Stimulated activated naive CD8-positive, alpha-beta T cell treated with anti-CD3 and anti-CD28 coated beads, Interleukin-15, amount 100 ng/mL, for 72 hours (primary cell): ENCODE data around the gene YBX2.

Experiments used
- ATAC-seq: fragments of 150-1000 bp; cut with Tn5 transposase; 2 replicates; pipeline ENCODE4 v1.10.0; 2021; ENCODE audit warnings: mild to moderate bottlenecking, moderate library complexity
- DNase-seq, 2 donors: peaks; one replicate each; pipeline ENCODE4 v3.0.0; 2021 to 2022
- H3K27ac Mint-ChIP-seq, 2 donors: one replicate each; pipeline ENCODE4 v1.8.0; 2022; ENCODE audit warnings: mild to moderate bottlenecking in 2 of 2, mixed read lengths in 2 of 2, moderate library complexity in 2 of 2
- H3K27me3 Mint-ChIP-seq: one replicate; pipeline ENCODE4 v1.8.0; 2022; ENCODE audit warnings: mixed read lengths
- H3K4me1 Mint-ChIP-seq: one replicate; pipeline ENCODE4 v1.8.0; 2022; ENCODE audit warnings: mild to moderate bottlenecking, mixed read lengths
- H3K4me3 Mint-ChIP-seq, 2 donors: one replicate each; pipeline ENCODE4 v1.8.0; 2022; ENCODE audit warnings: mild to moderate bottlenecking in 2 of 2, mixed read lengths in 2 of 2, moderate library complexity in 1 of 2
- H3K9me3 Mint-ChIP-seq, 2 donors: one replicate each; pipeline ENCODE4 v1.8.0; 2022; ENCODE audit warnings: mixed read lengths in 2 of 2

Gene YBX2

DNA sequence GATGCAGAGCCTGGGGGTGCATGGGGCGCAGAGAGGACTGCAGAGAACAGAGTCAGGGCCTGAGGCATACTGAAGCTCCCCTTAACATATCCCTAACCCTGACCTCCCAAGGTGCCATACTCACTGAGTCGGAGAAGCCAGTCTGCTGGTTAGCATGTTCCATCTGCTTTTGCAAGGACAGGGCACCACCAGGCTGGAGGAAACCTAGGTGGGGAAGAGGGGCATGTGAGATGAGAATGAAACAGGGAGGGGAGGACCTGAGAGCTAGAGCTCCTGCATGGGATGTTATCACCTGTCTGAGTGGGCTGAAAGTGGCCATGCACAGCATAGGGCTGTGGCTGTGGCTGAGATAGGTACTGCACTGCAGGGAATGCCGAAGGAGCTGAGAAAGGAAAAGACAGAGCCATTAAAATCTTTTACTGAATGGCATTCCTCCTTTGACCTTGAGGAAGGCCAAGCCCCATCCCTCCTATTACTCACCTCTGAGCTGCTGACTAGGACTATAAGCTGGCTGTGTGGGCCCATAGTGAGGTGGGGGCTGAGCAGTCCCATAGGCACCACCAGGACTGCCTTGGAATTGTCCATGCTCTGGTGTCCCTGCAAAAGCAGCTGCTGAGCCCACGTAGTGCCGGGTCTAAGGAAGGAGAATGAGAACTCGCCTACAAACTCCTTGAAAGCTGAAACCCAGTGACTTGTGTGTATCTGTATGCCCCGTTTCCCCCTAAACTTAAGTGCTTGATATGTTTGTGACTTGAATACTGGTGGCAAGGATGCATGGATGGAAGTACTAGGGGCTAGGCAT is 18.9 kb upstream of the YBX2 start:
- Mint-ChIP-seq H3K27me3 (no peaks in the 10 kb centered on the region), H3K4me1 (peaks cover 74% of the 10 kb centered on the region), H3K4me3 (peak overlapping the region; percentile 89 to 95), H3K9me3 (no peaks in the 10 kb centered on the region), H3K27ac (peak overlapping the region in 1 of 2 donors; percentile 67)
- no peak for ATAC-seq
- DNase-seq, result no peak

- H3K27me3 Mint-ChIP-seq, result no peaks in the 10 kb centered on the region
- DNase-seq, result no peak
- no peak for ATAC-seq
- H3K4me1 Mint-ChIP-seq, result peaks cover 74% of the 10 kb centered on the region
- H3K9me3 Mint-ChIP-seq, result no peaks in the 10 kb centered on the region
- H3K27ac Mint-ChIP-seq, result peak overlapping the region in 1 of 2 donors; percentile 67
- H3K4me3 Mint-ChIP-seq, result peak overlapping the region in 1 of 2 donors; percentile 40
These were observed 18.1 kb upstream of the YBX2 start for GRCh38 chr17:7312432-7313087.

DNA sequence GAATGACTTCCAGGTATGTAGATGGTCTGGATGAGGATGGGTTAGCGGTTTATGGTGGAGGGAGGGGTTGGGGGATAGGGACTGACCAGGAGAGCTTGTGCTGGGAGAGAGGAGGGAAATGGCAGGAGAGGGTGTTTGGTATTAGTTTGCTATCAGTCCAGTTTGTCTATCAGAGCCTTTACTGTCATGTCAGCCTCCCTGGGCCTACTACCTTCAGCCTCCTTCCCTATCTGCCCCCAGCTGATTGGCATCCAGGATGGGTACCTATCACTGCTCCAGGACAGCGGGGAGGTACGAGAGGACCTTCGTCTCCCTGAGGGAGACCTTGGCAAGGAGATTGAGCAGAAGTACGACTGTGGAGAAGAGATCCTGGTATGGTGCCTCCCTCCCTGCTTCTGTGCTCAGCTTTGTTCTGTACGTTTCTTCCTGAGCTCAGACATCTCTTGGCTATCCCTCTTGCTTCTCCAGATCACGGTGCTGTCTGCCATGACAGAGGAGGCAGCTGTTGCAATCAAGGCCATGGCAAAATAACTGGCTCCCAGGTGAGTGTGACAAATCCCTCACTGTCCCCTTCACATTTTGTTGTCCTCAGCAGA is 16.8 kb upstream of the YBX2 start:
- ATAC-seq (no peak), DNase-seq (no peak)
- H3K27me3 Mint-ChIP-seq, result no peaks in the 10 kb centered on the region
- peak overlapping the region; percentile 54 to 85 for H3K4me3 Mint-ChIP-seq
- H3K9me3 Mint-ChIP-seq, result no peaks in the 10 kb centered on the region
- H3K27ac Mint-ChIP-seq, result peak overlapping the region; percentile 45 to 69
- H3K4me1 Mint-ChIP-seq, result peaks cover 70% of the 10 kb centered on the region

GRCh38 chr17:7309628-7310027 is 15.2 kb upstream of the YBX2 start:
- H3K4me1 Mint-ChIP-seq, result peaks cover 59% of the 10 kb centered on the region
- H3K27ac Mint-ChIP-seq, result peak overlapping the region in 1 of 2 donors; percentile 42
- ATAC-seq (no peak), DNase-seq (no peak)
- H3K9me3 Mint-ChIP-seq, result no peaks in the 10 kb centered on the region
- peak overlapping the region; percentile 85 to 86 for H3K4me3 Mint-ChIP-seq
- no peaks in the 10 kb centered on the region for H3K27me3 Mint-ChIP-seq

DNA sequence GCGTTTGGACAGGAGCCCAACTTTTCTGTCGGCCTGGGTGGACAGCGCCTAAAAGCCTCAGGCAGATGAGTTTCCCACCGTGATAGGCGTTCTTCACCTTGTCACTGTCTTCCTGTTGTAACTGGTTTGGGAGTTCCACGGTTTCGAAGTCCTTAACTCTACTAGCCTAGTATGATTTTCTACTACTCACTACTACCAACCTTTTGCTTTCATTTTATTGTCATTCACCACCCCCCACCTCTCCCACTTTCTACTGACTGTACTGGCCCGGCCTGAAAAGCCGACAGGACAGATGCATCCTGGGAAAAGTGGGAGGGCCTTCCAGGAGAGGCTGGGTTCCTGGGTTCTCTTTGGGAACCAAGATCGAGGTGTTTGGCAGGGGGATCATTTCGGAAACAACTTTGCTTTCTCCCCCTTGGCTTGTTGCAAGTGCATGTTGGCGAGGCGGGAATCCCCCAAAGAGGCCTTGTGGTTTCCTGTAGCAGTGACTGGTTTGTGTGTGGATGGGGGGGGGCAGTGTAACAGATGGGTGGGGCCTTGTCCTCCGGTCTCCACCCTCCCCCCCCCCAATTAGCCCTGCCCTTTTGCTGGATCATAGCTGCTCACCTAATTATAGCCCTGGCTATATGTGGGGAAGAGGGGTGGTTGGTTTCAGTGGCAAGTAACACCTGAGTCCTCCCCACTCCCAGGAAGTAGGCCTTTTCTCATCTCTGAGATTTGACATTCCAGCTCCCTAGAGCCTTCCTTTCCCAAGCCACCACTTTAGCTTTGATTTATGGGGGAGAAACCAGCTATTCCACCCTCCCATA is 14.4 kb upstream of the YBX2 start:
- H3K27ac Mint-ChIP-seq, result peak overlapping the region; percentile 90 to 98
- ATAC-seq, result peak; percentile 52
- no peaks in the 10 kb centered on the region for H3K9me3 Mint-ChIP-seq
- no peaks in the 10 kb centered on the region for H3K27me3 Mint-ChIP-seq
- peaks cover 51% of the 10 kb centered on the region for H3K4me1 Mint-ChIP-seq
- DNase-seq, result peak; percentile 80 to 90
- H3K4me3 Mint-ChIP-seq, result peak overlapping the region; percentile 85 to 86

DNA sequence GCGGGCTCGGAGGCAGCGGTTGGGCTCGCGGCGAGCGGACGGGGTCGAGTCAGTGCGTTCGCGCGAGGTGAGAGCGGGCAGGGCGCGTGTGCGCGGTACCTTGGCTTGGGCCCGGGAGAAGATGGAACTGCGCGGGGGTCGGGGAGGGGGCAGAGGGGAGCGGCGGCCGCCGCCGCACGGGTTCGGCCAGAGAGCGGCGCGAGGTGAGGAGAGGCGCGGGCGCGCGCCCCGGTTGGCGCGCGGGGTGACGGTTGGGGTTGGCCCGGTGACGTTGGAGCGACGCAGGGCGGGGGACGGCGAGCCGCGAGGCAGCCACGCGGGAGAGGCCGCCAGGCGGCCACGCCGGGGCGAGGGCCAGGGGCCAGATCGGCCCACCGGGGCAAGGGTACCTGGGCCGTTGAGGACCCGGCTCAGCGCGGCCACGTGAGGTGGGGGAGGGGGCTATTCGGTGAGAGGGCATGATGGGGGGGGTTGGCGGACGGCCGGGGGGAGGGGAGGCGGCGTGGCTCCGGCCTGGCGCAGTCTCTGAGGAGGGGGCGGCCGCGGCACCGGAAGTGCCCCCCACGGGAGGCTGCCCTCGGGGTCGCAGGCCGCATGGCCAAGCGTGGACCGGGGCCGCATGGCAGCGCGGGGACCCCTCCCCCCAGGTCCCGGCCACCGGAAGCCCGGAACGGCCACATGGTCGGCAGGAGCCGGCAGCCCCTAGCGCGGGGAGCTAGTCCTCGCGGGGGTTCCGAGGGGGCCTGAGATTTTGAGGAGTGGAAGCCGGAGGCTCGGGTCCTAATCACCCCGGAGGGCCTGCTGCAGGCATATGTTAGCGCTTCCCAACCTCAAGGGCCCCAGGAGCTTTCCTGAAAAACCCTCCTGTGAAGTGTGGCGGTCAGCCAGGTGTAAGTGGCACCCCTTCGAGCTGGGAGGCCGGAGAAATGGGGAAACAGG is 13.5 kb upstream of the YBX2 start:
- DNase-seq (peak; percentile 42 to 55), ATAC-seq (peak; percentile 24)
- H3K27ac Mint-ChIP-seq, result peak overlapping the region; percentile 97 to 98
- no peaks in the 10 kb centered on the region for H3K9me3 Mint-ChIP-seq
- H3K4me3 Mint-ChIP-seq, result peak overlapping the region; percentile 88 to 92
- H3K4me1 Mint-ChIP-seq, result peaks cover 42% of the 10 kb centered on the region
- H3K27me3 Mint-ChIP-seq, result no peaks in the 10 kb centered on the region

- H3K27me3 Mint-ChIP-seq, result no peaks in the 10 kb centered on the region
- peak within 1 kb of the TSS; percentile 97 to 98 for H3K27ac Mint-ChIP-seq
- peaks cover 34% of the 10 kb centered on the region for H3K4me1 Mint-ChIP-seq
- no peaks in the 10 kb centered on the region for H3K9me3 Mint-ChIP-seq
- peak; percentile 87 for ATAC-seq
- peak; percentile 100 for DNase-seq
- peak within 1 kb of the TSS; percentile 88 to 92 for H3K4me3 Mint-ChIP-seq
These were observed 12.7 kb upstream of the YBX2 start, which contains the start of gene EIF5A for GRCh38 chr17:7306911-7307685. Gene EIF5A, plus strand, starts transcription at chr17:7307628. Its CDS starts 2,008 bp downstream, at chr17:7309636.

DNA sequence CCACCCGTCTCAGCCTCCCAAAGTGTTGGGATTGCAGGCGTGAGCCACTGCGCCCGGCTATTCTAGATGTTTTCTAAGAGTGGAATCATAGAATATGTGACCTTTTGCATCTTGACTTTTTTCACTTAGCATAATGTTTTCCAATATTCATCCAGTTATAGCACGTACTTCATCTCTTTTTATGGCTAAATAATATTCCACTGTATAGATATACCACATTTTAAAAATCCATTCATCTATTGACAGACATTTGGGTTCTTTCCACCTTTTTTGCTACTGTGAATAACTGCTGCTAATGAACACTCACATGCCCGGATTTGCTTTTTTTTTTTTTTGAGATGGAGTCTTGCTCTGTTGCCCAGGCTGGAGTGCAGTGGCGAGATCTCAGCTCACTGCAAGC is 9.7 kb upstream of the YBX2 start:
- H3K4me3 Mint-ChIP-seq, result no peak overlapping the region
- H3K9me3 Mint-ChIP-seq, result no peaks in the 10 kb centered on the region
- DNase-seq (no peak), ATAC-seq (no peak)
- H3K27me3 Mint-ChIP-seq, result no peaks in the 10 kb centered on the region
- H3K27ac Mint-ChIP-seq, result no peak overlapping the region
- H3K4me1 Mint-ChIP-seq, result peaks cover 5% of the 10 kb centered on the region

- H3K27me3 Mint-ChIP-seq, result peaks cover 45% of the 10 kb centered on the region
- DNase-seq (peak; percentile 65 to 71), ATAC-seq (peak; percentile 16)
- H3K4me1 Mint-ChIP-seq, result peaks cover 32% of the 10 kb centered on the region
- H3K4me3 Mint-ChIP-seq, result peak overlapping the region; percentile 91 to 95
- no peak overlapping the region for H3K27ac Mint-ChIP-seq
- H3K9me3 Mint-ChIP-seq, result no peaks in the 10 kb centered on the region
These were observed 1.9 kb upstream of the YBX2 start for GRCh38 chr17:7296189-7296861.

DNA sequence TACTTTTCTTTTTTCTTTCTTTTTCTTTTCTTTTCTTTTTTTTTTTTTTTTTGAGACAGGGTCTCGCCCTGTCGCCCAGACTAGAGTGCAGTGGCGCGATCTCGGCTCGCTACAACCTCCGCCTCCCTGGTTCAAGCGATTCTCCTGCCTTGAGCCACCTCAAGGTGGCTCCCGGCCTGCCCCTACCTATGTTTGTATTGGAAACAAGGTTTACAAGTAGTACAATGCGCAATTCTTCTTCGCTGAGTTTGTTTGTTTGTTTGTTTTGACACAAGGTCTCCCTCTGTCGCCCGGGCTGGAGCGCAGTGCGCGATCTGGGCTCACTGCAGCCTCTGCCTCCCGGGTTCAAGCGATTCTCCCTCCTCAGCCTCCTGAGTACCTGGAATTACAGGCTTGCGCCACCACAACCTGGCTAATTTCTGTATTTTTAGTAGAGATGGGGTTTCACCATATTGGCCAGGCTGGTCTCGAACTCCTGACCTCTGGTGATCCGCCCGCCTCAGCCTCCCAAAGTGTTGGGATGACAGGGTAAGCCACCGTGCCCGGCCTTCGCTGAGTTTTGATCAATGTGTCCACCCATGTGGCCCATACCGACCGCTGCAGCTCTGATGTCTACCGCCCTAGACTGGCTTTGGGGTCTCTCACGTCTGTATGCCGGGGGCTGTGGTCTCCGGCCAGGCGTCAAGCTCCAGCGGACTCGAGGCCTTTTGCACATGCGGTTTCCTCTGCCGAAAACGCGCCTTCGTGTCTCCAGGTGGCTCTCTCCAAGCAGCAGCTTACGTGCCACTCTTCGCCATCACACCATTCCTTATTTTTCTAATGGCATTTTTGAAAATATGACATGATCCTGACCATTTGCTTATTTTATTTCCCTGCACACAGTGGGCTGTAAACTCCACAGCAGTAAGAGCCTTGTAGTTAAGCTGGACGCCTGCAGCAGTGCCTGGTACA is 1.1 kb upstream of the YBX2 start:
- H3K4me3 Mint-ChIP-seq, result peak overlapping the region; percentile 91 to 95
- no peak overlapping the region for H3K27ac Mint-ChIP-seq
- ATAC-seq (no peak), DNase-seq (no peak)
- H3K4me1 Mint-ChIP-seq, result peaks cover 32% of the 10 kb centered on the region
- no peaks in the 10 kb centered on the region for H3K9me3 Mint-ChIP-seq
- peaks cover 48% of the 10 kb centered on the region for H3K27me3 Mint-ChIP-seq

- Mint-ChIP-seq H3K9me3 (no peaks in the 10 kb centered on the region), H3K4me1 (peaks cover 32% of the 10 kb centered on the region), H3K4me3 (peak overlapping the region; percentile 91 to 95), H3K27me3 (peaks cover 48% of the 10 kb centered on the region), H3K27ac (no peak overlapping the region)
- ATAC-seq (peak; percentile 1), DNase-seq (no peak)
These were observed 424 bp downstream of the YBX2 start for GRCh38 chr17:7293816-7294613.

DNA sequence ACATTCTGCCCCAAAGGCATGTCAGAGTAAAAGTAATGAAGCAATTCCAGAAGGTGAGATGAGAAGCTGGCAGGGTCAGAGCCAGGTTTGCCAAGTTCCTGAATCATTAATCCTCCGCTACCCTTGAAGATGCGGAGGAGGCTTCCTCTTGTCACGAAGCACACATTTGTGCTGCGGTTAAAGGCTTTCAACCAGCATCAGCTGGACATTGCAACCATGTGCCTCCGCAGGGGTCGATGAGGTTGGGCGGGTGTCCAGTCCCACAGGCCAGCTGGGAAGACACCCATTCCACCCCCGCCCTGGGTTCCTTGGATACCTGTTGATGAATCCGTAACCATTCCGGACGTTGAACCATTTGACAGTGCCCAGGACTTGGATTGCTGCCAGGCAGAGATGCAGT is 1.3 kb downstream of the YBX2 start:
- H3K4me1 Mint-ChIP-seq, result peaks cover 32% of the 10 kb centered on the region
- DNase-seq, result no peak
- no peak overlapping the region for H3K27ac Mint-ChIP-seq
- H3K27me3 Mint-ChIP-seq, result peaks cover 48% of the 10 kb centered on the region
- H3K4me3 Mint-ChIP-seq, result peak overlapping the region in 1 of 2 donors; percentile 67
- no peaks in the 10 kb centered on the region for H3K9me3 Mint-ChIP-seq
- no peak for ATAC-seq
